Measurements from ENCODE around the gene SORBS2. TPM values are rescaled to one million over a fixed set of nuclear protein-coding genes. Genes with fewer than 3 reads are reported as not detected.
A peak's percentile ranks its signal among the peaks of the same experiment; 100 is the strongest.

SORBS2 gene
- polyA plus RNA-seq, 1 donor from 2014 or later: 46.0 TPM

GRCh38 chr4:185813133-185813532 lies 1.1 kb upstream of the SORBS2 start:
- no peak for TF ChIP-seq POLR2AphosphoS5 (IDR thresholded peaks at IDR 0.05)
- TF ChIP-seq TAF1 (IDR thresholded peaks at IDR 0.05; ENCODE audit: low read depth): no peak
- no peak for TF ChIP-seq MXI1 (conservative IDR thresholded peaks at IDR 0.05; ENCODE audit: poor library complexity, severe bottlenecking)
- no peak for TF ChIP-seq REST (IDR thresholded peaks at IDR 0.05; ENCODE audit: borderline replicate concordance)
- TF ChIP-seq EZH2 (IDR thresholded peaks at IDR 0.05; ENCODE audit: borderline replicate concordance, insufficient read depth, low read length, poor library complexity, severe bottlenecking): no peak
- no peak for TF ChIP-seq RAD21 (conservative IDR thresholded peaks at IDR 0.05)
- no peak for TF ChIP-seq CTCF (IDR thresholded peaks at IDR 0.05; ENCODE audit: poor library complexity, severe bottlenecking)
- TF ChIP-seq SMC3 (conservative IDR thresholded peaks at IDR 0.05; ENCODE audit: poor library complexity): no peak
- TF ChIP-seq EP300 (conservative IDR thresholded peaks at IDR 0.05; ENCODE audit: poor library complexity, severe bottlenecking): no peak

GRCh38 chr4:185810746-185811508 lies 1.1 kb downstream of the SORBS2 start:
- peak overlapping the region; percentile 94 for H3K4me2 ChIP-seq (ENCODE audit: low read length)

More at GRCh38 chr4:185813133-185813532, 1.1 kb upstream of the SORBS2 start:
- H4K20me1 ChIP-seq (ENCODE audit: insufficient read depth): no peaks in the 10 kb centered on the region
- H3K79me2 ChIP-seq (replicated peaks; ENCODE audit: insufficient read depth, low read length): peaks cover 26% of the 10 kb centered on the region
- no peaks in the 10 kb centered on the region for H3F3A ChIP-seq (ENCODE audit: insufficient read depth, low read length, poor library complexity, severe bottlenecking)
- H3K9me2 ChIP-seq (ENCODE audit: insufficient read depth, low read length): no peaks in the 10 kb centered on the region
- H2AFZ ChIP-seq (ENCODE audit: low read depth, low read length): no peak overlapping the region
- no peaks in the 10 kb centered on the region for H3K27me3 ChIP-seq (ENCODE audit: insufficient read depth, low read depth, low read length)
- H3K4me3 ChIP-seq (ENCODE audit: low read length): no peak overlapping the region
- no peak overlapping the region for H3K27ac ChIP-seq (ENCODE audit: low read length)
- H3K4me2 ChIP-seq (ENCODE audit: low read length): no peak overlapping the region
- H3K9me3 ChIP-seq (ENCODE audit: low read length): no peaks in the 10 kb centered on the region
- H3K9ac ChIP-seq (ENCODE audit: low read length): no peak overlapping the region
- no peaks in the 10 kb centered on the region for H3K36me3 ChIP-seq (ENCODE audit: insufficient read depth, low read length)

More at GRCh38 chr4:185810746-185811508, 1.1 kb downstream of the SORBS2 start:
- H2AFZ ChIP-seq (ENCODE audit: low read depth, low read length): no peak overlapping the region
- H3F3A ChIP-seq (ENCODE audit: insufficient read depth, low read length, poor library complexity, severe bottlenecking): no peaks in the 10 kb centered on the region
- peak overlapping the region; percentile 85 for H3K27ac ChIP-seq (ENCODE audit: low read length)
- no peaks in the 10 kb centered on the region for H3K9me2 ChIP-seq (ENCODE audit: insufficient read depth, low read length)
- TF ChIP-seq RAD21 (conservative IDR thresholded peaks at IDR 0.05): no peak
- TF ChIP-seq MXI1 (conservative IDR thresholded peaks at IDR 0.05; ENCODE audit: poor library complexity, severe bottlenecking): no peak
- TF ChIP-seq EP300 (conservative IDR thresholded peaks at IDR 0.05; ENCODE audit: poor library complexity, severe bottlenecking): no peak
- TF ChIP-seq CTCF (IDR thresholded peaks at IDR 0.05; ENCODE audit: poor library complexity, severe bottlenecking): no peak
- TF ChIP-seq REST (IDR thresholded peaks at IDR 0.05; ENCODE audit: borderline replicate concordance): no peak
- H3K4me3 ChIP-seq (ENCODE audit: low read length): peak overlapping the region; percentile 73
- H3K36me3 ChIP-seq (ENCODE audit: insufficient read depth, low read length): no peaks in the 10 kb centered on the region
- peak overlapping the region; percentile 74 for H3K9ac ChIP-seq (ENCODE audit: low read length)
- no peaks in the 10 kb centered on the region for H3K9me3 ChIP-seq (ENCODE audit: low read length)
- H3K27me3 ChIP-seq (ENCODE audit: insufficient read depth, low read depth, low read length): no peaks in the 10 kb centered on the region
- H4K20me1 ChIP-seq (ENCODE audit: insufficient read depth): no peaks in the 10 kb centered on the region
- H3K79me2 ChIP-seq (replicated peaks; ENCODE audit: insufficient read depth, low read length): peaks cover 41% of the 10 kb centered on the region
